H1 (cell line): ENCODE measurements around the gene RALGAPB. TPM values are rescaled to one million over a fixed set of nuclear protein-coding genes. Genes with fewer than 3 reads are reported as not detected.

Source experiments
- CTCF ChIA-PET: fragments of 300-600 bp; sonication (Branson Sonifier 250); formaldehyde crosslinking; loops from one replicate; lab custom pipeline; 2021; ENCODE audit not compliant: partially characterized antibody; lab: Charles Lee
- POLR2A ChIA-PET: fragments of 300-600 bp; sonication (Branson Sonifier 250); formaldehyde crosslinking; loops from one replicate; lab custom pipeline; 2021; ENCODE audit warnings: inconsistent platforms; ENCODE audit not compliant: partially characterized antibody; lab: Charles Lee
- DNase-seq, 2 experiments: peaks; one replicate each; pipeline versions ENCODE4 v3.0.0 to v3.0.0-alpha.2; 2010 to 2022; ENCODE audit warnings: low spot score in 2 of 2, low read depth in 1 of 2, mixed read lengths in 1 of 2
- FAIRE-seq: peaks from 2 replicates; lab custom pipeline; 2011; peaks lifted over from hg19 to GRCh38; lab: Jason Lieb, UNC
- H2AFZ ChIP-seq: 2 replicates; pipeline ENCODE4 v1.8.1; 2012; ENCODE audit warnings: low read length, inconsistent platforms
- H2AK5ac ChIP-seq: 2 replicates; pipeline ENCODE4 v1.6.1; 2013; ENCODE audit warnings: low read depth, low read length
- H2BK120ac ChIP-seq: replicated peaks from 2 replicates; pipeline ENCODE3; 2013; ENCODE audit warnings: low read depth, low read length, inconsistent platforms
- H2BK12ac ChIP-seq: 2 replicates; pipeline ENCODE4 v1.6.1; 2013; ENCODE audit warnings: low read depth, low read length
- H2BK15ac ChIP-seq: 2 replicates; pipeline ENCODE4 v1.6.1; 2013; ENCODE audit warnings: low read length
- H2BK20ac ChIP-seq: 2 replicates; pipeline ENCODE4 v1.6.1; 2013; ENCODE audit warnings: low read length
- H2BK5ac ChIP-seq: 2 replicates; pipeline ENCODE4 v1.6.1; 2013; ENCODE audit warnings: low read depth, low read length
- H3K14ac ChIP-seq: 2 replicates; pipeline ENCODE4 v1.6.1; 2013; ENCODE audit warnings: inconsistent platforms; ENCODE audit not compliant: insufficient read length
- H3K18ac ChIP-seq: 2 replicates; pipeline ENCODE4 v1.6.1; 2013; ENCODE audit warnings: low read length; ENCODE audit errors: extremely low read depth
- H3K23ac ChIP-seq: 2 replicates; pipeline ENCODE4 v1.6.1; 2013; ENCODE audit warnings: inconsistent platforms; ENCODE audit not compliant: insufficient read length
- H3K23me2 ChIP-seq: 2 replicates; pipeline ENCODE4 v1.6.1; 2013; ENCODE audit warnings: low read depth, low read length
- H3K27ac ChIP-seq: 2 replicates; pipeline ENCODE4 v1.6.1; 2011; ENCODE audit warnings: low read depth, low read length, inconsistent platforms
- H3K27me3 ChIP-seq, 4 experiments: replicated peaks in 1 of 4; 1 replicate in 1 of 4; 2 replicates in 3 of 4; pipeline versions ENCODE4 v1.6.1 to v1.8.1; 2011 to 2013; ENCODE audit warnings: low read length in 3 of 4, mild to moderate bottlenecking in 3 of 4, inconsistent platforms in 2 of 4, mixed read lengths in 2 of 4, moderate library complexity in 1 of 4; ENCODE audit not compliant: control insufficient read depth in 3 of 4, insufficient read depth in 3 of 4; ENCODE audit errors: extremely low read depth in 1 of 4
- H3K36me3 ChIP-seq, 4 experiments: 2 replicates each; pipeline versions ENCODE4 v1.6.1 to v1.8.1; 2011 to 2013; ENCODE audit warnings: mild to moderate bottlenecking in 4 of 4, low read length in 3 of 4, moderate library complexity in 2 of 4, control low read depth in 1 of 4, inconsistent platforms in 1 of 4; ENCODE audit not compliant: insufficient read depth in 4 of 4, control insufficient read depth in 2 of 4
- H3K4ac ChIP-seq: replicated peaks from 2 replicates; pipeline ENCODE3; 2013; ENCODE audit warnings: low read length, low read depth, mixed read lengths, inconsistent platforms; ENCODE audit not compliant: insufficient read length
- H3K4me1 ChIP-seq, 4 experiments: replicated peaks in 1 of 4; 1 replicate in 1 of 4; 2 replicates in 3 of 4; pipeline versions ENCODE4 v1.6.1 to v1.8.1; 2011 to 2013; ENCODE audit warnings: low read length in 3 of 4, inconsistent platforms in 2 of 4, mixed read lengths in 1 of 4; ENCODE audit not compliant: insufficient read depth in 4 of 4, control insufficient read depth in 3 of 4
- H3K4me2 ChIP-seq, 2 experiments: 2 replicates each; pipeline versions ENCODE4 v1.6.1 to v1.8.1; 2011 to 2013; ENCODE audit warnings: low read depth in 2 of 2, low read length in 2 of 2, control low read depth in 1 of 2, inconsistent platforms in 1 of 2, mild to moderate bottlenecking in 1 of 2; ENCODE audit not compliant: insufficient read depth in 1 of 2
- H3K4me3 ChIP-seq, 4 experiments: fragments of 200-600, 300-600 bp in 1 of 4; sonication (generic), shearing (Covaris generic), sonication (Bioruptor Twin) in 1 of 4; 2 replicates each; pipeline versions ENCODE4 v1.5.1 to v1.8.1; 2011 to 2016; ENCODE audit warnings: low read length in 4 of 4, low read depth in 3 of 4, control low read depth in 2 of 4, inconsistent platforms in 2 of 4, mild to moderate bottlenecking in 2 of 4, mixed read lengths in 1 of 4, moderate library complexity in 1 of 4; ENCODE audit not compliant: insufficient read depth in 2 of 4; ENCODE audit errors: extremely low read depth in 1 of 4
- H3K56ac ChIP-seq: replicated peaks from 2 replicates; pipeline ENCODE3; 2013; ENCODE audit warnings: low read depth, mild to moderate bottlenecking, mixed read lengths, low read length, inconsistent platforms; ENCODE audit not compliant: insufficient read length
- H3K79me1 ChIP-seq: 2 replicates; pipeline ENCODE4 v1.6.1; 2013; ENCODE audit warnings: low read depth, low read length, control low read depth
- H3K79me2 ChIP-seq, 2 experiments: 2 replicates each; pipeline versions ENCODE4 v1.6.1 to v1.8.1; 2012 to 2013; ENCODE audit warnings: low read length in 2 of 2, mild to moderate bottlenecking in 2 of 2, inconsistent platforms in 1 of 2; ENCODE audit not compliant: insufficient read depth in 2 of 2, control insufficient read depth in 1 of 2
- H3K9ac ChIP-seq, 4 experiments: replicated peaks in 1 of 4; 1 replicate in 1 of 4; 2 replicates in 3 of 4; pipeline versions ENCODE4 v1.6.1 to v1.8.1; 2011 to 2013; ENCODE audit warnings: low read depth in 3 of 4, low read length in 3 of 4, control low read depth in 2 of 4, mild to moderate bottlenecking in 2 of 4, moderate library complexity in 2 of 4, inconsistent platforms in 1 of 4; ENCODE audit errors: extremely low read depth in 1 of 4
- H3K9me3 ChIP-seq, 2 experiments: 2 replicates each; pipeline versions ENCODE4 v1.6.1 to v1.8.1; 2012 to 2013; ENCODE audit warnings: mild to moderate bottlenecking in 2 of 2, moderate library complexity in 2 of 2, control low read depth in 1 of 2, inconsistent platforms in 1 of 2, low read depth in 1 of 2, low read length in 1 of 2, mixed read lengths in 1 of 2; ENCODE audit not compliant: insufficient read depth in 2 of 2
- H4K20me1 ChIP-seq, 2 experiments: replicated peaks in 1 of 2; 2 replicates each; pipeline versions ENCODE3 to v1.8.1; 2011 to 2013; ENCODE audit warnings: inconsistent platforms in 2 of 2, low read length in 2 of 2, mild to moderate bottlenecking in 1 of 2; ENCODE audit not compliant: insufficient read depth in 2 of 2, control insufficient read depth in 1 of 2
- H4K5ac ChIP-seq: 2 replicates; pipeline ENCODE4 v1.6.1; 2013; ENCODE audit warnings: low read length, low read depth, mixed read lengths, inconsistent platforms; ENCODE audit not compliant: insufficient read length
- H4K8ac ChIP-seq: 2 replicates; pipeline ENCODE4 v1.8.0; 2013; ENCODE audit warnings: mild to moderate bottlenecking, moderate library complexity, low read length, inconsistent platforms; ENCODE audit not compliant: insufficient read depth; ENCODE audit errors: extremely low read depth
- H4K91ac ChIP-seq: replicated peaks from 2 replicates; pipeline ENCODE3; 2013; ENCODE audit warnings: low read length, mixed read lengths, inconsistent platforms; ENCODE audit not compliant: insufficient read length
- BCL11A ChIP-seq, 2 experiments: IDR thresholded peaks; one replicate each; pipeline ENCODE4 v1.6.1; 2011; ENCODE audit warnings: low read depth in 2 of 2, low read length in 2 of 2, mild to moderate bottlenecking in 2 of 2
- CBX8 ChIP-seq: fragments of 300-800, 300-1000 bp; sonication (generic); IDR thresholded peaks from 2 replicates; pipeline ENCODE4 v1.7.1; 2016; ENCODE audit warnings: low read depth, low read length, borderline replicate concordance
- CEBPB ChIP-seq: IDR thresholded peaks from 2 replicates; pipeline ENCODE4 v1.6.1; 2012; ENCODE audit warnings: low read depth, low read length
- CHD1 ChIP-seq: IDR thresholded peaks from 2 replicates; pipeline ENCODE4 v1.6.1; 2012; ENCODE audit warnings: low read depth, low read length, improper control_type of control experiment
- EZH2 ChIP-seq: fragments of 200-600 bp; sonication (generic); IDR thresholded peaks from 2 replicates; pipeline ENCODE4 v1.7.1; 2012; ENCODE audit warnings: low read depth, mild to moderate bottlenecking, moderate library complexity, low read length, inconsistent platforms; ENCODE audit not compliant: severe bottlenecking
- HDAC6 ChIP-seq: IDR thresholded peaks from one replicate; pipeline ENCODE4 v1.7.1; 2012; ENCODE audit warnings: low read depth, mild to moderate bottlenecking, inconsistent platforms, low read length, moderate library complexity
- JUND ChIP-seq: IDR thresholded peaks from 2 replicates; pipeline ENCODE4 v1.6.1; 2011; ENCODE audit warnings: mild to moderate bottlenecking, improper control_type of control experiment, low read length
- RAD21 ChIP-seq, 2 experiments: IDR thresholded peaks in 1 of 2; conservative IDR thresholded peaks in 1 of 2; 2 replicates each; pipeline ENCODE4 v1.6.1; 2011; ENCODE audit warnings: low read depth in 2 of 2, low read length in 2 of 2, improper control_type of control experiment in 1 of 2, inconsistent platforms in 1 of 2, mild to moderate bottlenecking in 1 of 2, moderate library complexity in 1 of 2
- SUZ12 ChIP-seq: fragments of 200-600 bp; sonication (generic); IDR thresholded peaks from 2 replicates; pipeline ENCODE4 v1.6.1; 2012; ENCODE audit warnings: mild to moderate bottlenecking, inconsistent platforms, low read length, moderate library complexity, mixed read lengths
- YY1 ChIP-seq: IDR thresholded peaks from 2 replicates; pipeline ENCODE4 v1.6.1; 2011; ENCODE audit warnings: low read depth, mild to moderate bottlenecking, low read length
- WGBS, 2 experiments: shearing (Covaris generic) in 1 of 2; methylation state at CpG; one replicate each; pipeline versions ENCODE4 v1.1.6 to v1.1.7; 2013 to 2015; ENCODE audit warnings: low lambda C conversion rate in 2 of 2, mixed read lengths in 2 of 2, inconsistent platforms in 1 of 2, low coverage in 1 of 2, missing lambda C conversion rate in 1 of 2; ENCODE audit not compliant: insufficient replicate concordance in 2 of 2, insufficient coverage in 1 of 2, insufficient read length in 1 of 2; ENCODE audit errors: extremely low coverage in 1 of 2, missing lambda C conversion rate in 1 of 2; 5-methylcytosine and 5-hydroxymethylcytosine counted together
- polyA plus RNA-seq, 7 experiments: library from polyadenylated mRNA; depleted of rRNA in 3 of 7; stranded (reverse) in 5 of 7; unstranded in 2 of 7; fragments of >200 nt in 5 of 7; fragments of 200-250 nt in 2 of 7; gene quantifications; 1 replicate in 5 of 7; 2 replicates in 1 of 7; 4 replicates in 1 of 7; pipeline versions ENCODE4 v1.2.1 to v1.2.3, GENCODE V29; 2011 to 2013; ENCODE audit warnings: missing spikeins in 2 of 7, mixed read lengths in 2 of 7
- total RNA-seq: library from RNA; stranded (reverse); fragmentation: NEBNext Ultra II Directional; extraction: Animal tissue kit (Norgen Biotek cat#: 25700); gene quantifications from 2 replicates; pipeline ENCODE4 v1.2.1, GENCODE V29; 2021
- TF ChIP-seq, protein P1 (sequence below): IDR thresholded peaks from 2 replicates; pipeline ENCODE4 v1.6.1; 2012; ENCODE audit warnings: inconsistent platforms

Gene RALGAPB
- total and polyA plus RNA-seq, 2 of the 8 experiments (the other 6 are each of a cell fraction or from before 2014, with no cell fraction given), result 10.6 to 35.1 TPM

DNA sequence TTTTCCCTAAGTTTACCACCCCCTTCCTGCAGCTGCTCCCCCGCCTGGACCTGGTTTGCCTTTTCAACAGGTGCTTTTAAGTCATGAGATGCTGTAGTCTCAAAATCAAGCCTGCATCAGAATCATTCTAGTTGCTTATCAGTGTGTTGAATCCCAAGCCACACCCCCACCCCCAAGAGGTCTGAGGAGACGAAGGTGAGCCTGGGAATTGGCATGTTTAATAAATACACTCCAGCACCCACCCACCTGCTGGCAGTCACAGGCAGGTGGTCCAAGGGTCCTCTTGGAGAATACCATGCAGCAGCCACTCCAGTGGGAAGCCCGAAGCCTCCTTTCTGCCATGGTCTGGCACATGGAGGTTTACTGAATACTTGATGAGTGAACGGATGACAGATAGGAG, 107.3 kb downstream of the RALGAPB start:
- no peak for FAIRE-seq
- H2AFZ ChIP-seq, result no peak overlapping the region
- no peak overlapping the region for H2BK15ac ChIP-seq
- H3K79me1 ChIP-seq, result no peaks in the 10 kb centered on the region
- no peak overlapping the region for H3K18ac ChIP-seq
- no peaks in the 10 kb centered on the region for H3K79me2 ChIP-seq
- H3K9ac ChIP-seq, result no peak overlapping the region
- no peaks in the 10 kb centered on the region for H4K20me1 ChIP-seq
- TF ChIP-seq HDAC6 (no peak), JUND (no peak), YY1 (no peak), SUZ12 (no peak), EZH2 (no peak), BCL11A (IDR thresholded peaks at IDR 0.05; ENCODE audit: low read depth in 2 of 2, low read length in 2 of 2) (no peak), CEBPB (no peak), CBX8 (no peak), RAD21 (IDR thresholded peaks at IDR 0.05 in 1 of 2, conservative IDR thresholded peaks at IDR 0.05 in 1 of 2; ENCODE audit: low read depth in 2 of 2, low read length in 2 of 2) (no peak), CHD1 (no peak)
- TF ChIP-seq, protein P1, sequence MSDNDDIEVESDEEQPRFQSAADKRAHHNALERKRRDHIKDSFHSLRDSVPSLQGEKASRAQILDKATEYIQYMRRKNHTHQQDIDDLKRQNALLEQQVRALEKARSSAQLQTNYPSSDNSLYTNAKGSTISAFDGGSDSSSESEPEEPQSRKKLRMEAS, result no peak
- TF ChIP-seq, all 59 proteins: peak for 0
- H3K56ac ChIP-seq, result no peak overlapping the region
- H4K91ac ChIP-seq, result no peak overlapping the region
- no peak overlapping the region for H3K23ac ChIP-seq
- H3K4me1 ChIP-seq, result peaks cover 0 to 4% (median 1%) of the 10 kb centered on the region in 4 experiments; a peak in 2 of 7 replicates
- no peaks in the 10 kb centered on the region for H3K27me3 ChIP-seq
- H4K5ac ChIP-seq, result no peak overlapping the region
- H3K27ac ChIP-seq, result no peak overlapping the region
- no peak for DNase-seq
- no peaks in the 10 kb centered on the region for H3K9me3 ChIP-seq
- no peak overlapping the region for H3K4ac ChIP-seq
- WGBS, 2 experiments, result 82% methylated on average over 4 of the region's 4 CpGs; no CpG with 5 or more reads in 1 of the 2 experiments
- peaks cover 3 to 11% (median 7%) of the 10 kb centered on the region in 4 experiments; a peak in 4 of 8 replicates for H3K36me3 ChIP-seq
- H2AK5ac ChIP-seq, result no peak overlapping the region
- no peak overlapping the region for H4K8ac ChIP-seq
- H2BK5ac ChIP-seq, result no peak overlapping the region
- no peak overlapping the region for H3K14ac ChIP-seq
- POLR2A ChIA-PET, result interaction anchor here (1.3 kb wide), 1 partner anchor 33 kb away, joined by 3 read pairs; no protein-coding TSS in a partner anchor
- H2BK12ac ChIP-seq, result no peak overlapping the region
- CTCF ChIA-PET, result interaction anchor here (1.0 to 1.2 kb wide), 2 partner anchors 9 to 135 kb away, joined by 3 to 5 read pairs; no protein-coding TSS in a partner anchor
- no peak overlapping the region for H3K4me3 ChIP-seq
- H2BK20ac ChIP-seq, result no peak overlapping the region
- no peaks in the 10 kb centered on the region for H3K23me2 ChIP-seq
- H3K4me2 ChIP-seq, result no peak overlapping the region
- no peak overlapping the region for H2BK120ac ChIP-seq
